Measurements from ENCODE around the gene CST9.

Gene CST9, protein sequence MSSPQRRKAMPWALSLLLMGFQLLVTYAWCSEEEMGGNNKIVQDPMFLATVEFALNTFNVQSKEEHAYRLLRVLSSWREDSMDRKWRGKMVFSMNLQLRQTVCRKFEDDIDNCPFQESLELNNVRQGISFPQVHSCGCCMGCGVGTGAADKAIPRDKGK

DNA sequence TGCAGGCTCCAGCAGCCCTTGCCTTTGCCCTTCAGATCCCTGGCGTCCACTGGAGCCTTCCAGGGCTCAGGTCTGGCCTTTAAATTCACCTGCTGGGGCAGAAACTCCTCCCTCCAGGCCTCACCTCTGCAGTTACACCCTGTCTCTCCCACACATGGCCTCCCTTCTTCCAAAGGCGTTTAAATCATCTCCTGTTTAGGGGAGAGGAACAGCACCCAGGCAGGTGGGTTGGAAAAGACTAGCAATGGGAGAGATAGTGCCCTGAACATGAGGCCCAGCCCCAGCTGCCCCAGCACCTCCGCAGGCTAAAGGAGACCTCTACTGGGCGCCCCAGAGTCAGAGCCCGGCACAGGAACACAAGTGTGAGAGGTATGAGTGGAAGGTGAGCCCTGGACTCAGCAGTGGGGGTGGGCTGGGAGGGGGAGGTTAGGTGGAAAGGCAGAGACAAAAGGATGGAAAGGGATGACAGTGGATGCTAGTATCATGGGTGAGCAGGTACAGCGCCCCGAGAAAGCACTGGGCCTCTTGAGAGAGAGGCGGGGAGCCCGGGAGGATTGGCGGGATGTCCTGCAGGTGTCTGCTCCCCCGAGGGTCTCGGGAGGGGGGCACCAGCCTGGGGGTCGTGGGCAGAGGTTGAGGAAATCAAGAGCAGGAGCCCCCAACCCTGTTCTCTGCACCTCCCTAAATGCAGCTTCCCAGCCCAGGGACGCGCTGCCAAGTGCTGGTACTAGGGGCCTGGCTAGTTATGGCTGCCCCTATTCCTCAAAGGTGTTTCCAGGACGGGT is at the start of gene CST9:
CST9 (minus strand) TSS at position 51 of the 785 bp plus-strand sequence. CDS start 53 bp downstream, outside the sequence.
- Histone ChIP-seq H3K27me3 (ENCODE audit: insufficient read depth, low read depth) (no peaks in the 10 kb centered on the region), H3K4me3 (IDR thresholded peaks at IDR 0.05; ENCODE audit: insufficient read depth, low read depth, low read length) (no peak within 1 kb of the TSS), H3K27ac (no peak within 1 kb of the TSS), H3K4me1 (ENCODE audit: low read depth, poor library complexity, severe bottlenecking) (no peaks in the 10 kb centered on the region), H4K20me1 (ENCODE audit: insufficient read depth) (no peaks in the 10 kb centered on the region), H3K9ac (no peak within 1 kb of the TSS), H3K4me2 (no peak within 1 kb of the TSS), H2AFZ (ENCODE audit: low read depth) (no peak within 1 kb of the TSS; the same call in 1 of the 2 replicates), H3K36me3 (ENCODE audit: insufficient read depth) (no peaks in the 10 kb centered on the region), H3K79me2 (ENCODE audit: insufficient read depth, low read depth) (no peaks in the 10 kb centered on the region)
- TF ChIP-seq, protein P1, sequence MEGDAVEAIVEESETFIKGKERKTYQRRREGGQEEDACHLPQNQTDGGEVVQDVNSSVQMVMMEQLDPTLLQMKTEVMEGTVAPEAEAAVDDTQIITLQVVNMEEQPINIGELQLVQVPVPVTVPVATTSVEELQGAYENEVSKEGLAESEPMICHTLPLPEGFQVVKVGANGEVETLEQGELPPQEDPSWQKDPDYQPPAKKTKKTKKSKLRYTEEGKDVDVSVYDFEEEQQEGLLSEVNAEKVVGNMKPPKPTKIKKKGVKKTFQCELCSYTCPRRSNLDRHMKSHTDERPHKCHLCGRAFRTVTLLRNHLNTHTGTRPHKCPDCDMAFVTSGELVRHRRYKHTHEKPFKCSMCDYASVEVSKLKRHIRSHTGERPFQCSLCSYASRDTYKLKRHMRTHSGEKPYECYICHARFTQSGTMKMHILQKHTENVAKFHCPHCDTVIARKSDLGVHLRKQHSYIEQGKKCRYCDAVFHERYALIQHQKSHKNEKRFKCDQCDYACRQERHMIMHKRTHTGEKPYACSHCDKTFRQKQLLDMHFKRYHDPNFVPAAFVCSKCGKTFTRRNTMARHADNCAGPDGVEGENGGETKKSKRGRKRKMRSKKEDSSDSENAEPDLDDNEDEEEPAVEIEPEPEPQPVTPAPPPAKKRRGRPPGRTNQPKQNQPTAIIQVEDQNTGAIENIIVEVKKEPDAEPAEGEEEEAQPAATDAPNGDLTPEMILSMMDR (conservative IDR thresholded peaks at IDR 0.05; ENCODE audit: low read depth, low read length): no peak

DNA sequence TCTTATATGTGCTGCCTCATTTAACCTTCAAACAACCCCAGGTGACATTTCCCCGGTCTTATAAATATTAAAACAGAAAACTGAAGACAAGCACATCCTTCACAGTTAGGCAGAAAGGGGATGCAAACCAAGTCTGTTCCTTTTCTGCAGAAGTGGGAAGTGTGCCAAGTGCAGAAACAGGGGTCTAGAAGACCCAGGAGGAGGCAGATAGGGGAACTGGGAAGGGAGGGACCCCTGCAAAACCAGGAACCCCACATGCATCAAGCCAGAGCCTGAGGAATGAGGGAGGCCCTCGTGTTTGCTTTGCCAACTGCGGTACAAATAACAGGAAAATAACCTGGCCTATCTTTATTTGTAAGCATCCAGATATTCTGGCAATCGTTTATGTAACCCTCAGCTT is 49.0 kb upstream of the CST9 start:
- H3K4me1 ChIP-seq (ENCODE audit: low read depth, poor library complexity, severe bottlenecking): no peaks in the 10 kb centered on the region
- H3K4me3 ChIP-seq (IDR thresholded peaks at IDR 0.05; ENCODE audit: insufficient read depth, low read depth, low read length): no peak overlapping the region
- no peak overlapping the region for H3K9ac ChIP-seq
- TF ChIP-seq, protein P1 (conservative IDR thresholded peaks at IDR 0.05; ENCODE audit: low read depth, low read length): no peak
- no peak overlapping the region for H3K4me2 ChIP-seq
- no peaks in the 10 kb centered on the region for H3K27me3 ChIP-seq (ENCODE audit: insufficient read depth, low read depth)
- no peak overlapping the region for H2AFZ ChIP-seq (ENCODE audit: low read depth)
- no peaks in the 10 kb centered on the region for H4K20me1 ChIP-seq (ENCODE audit: insufficient read depth)
- H3K36me3 ChIP-seq (ENCODE audit: insufficient read depth): no peaks in the 10 kb centered on the region
- H3K79me2 ChIP-seq (ENCODE audit: insufficient read depth, low read depth): no peaks in the 10 kb centered on the region
- H3K27ac ChIP-seq: no peak overlapping the region

DNA sequence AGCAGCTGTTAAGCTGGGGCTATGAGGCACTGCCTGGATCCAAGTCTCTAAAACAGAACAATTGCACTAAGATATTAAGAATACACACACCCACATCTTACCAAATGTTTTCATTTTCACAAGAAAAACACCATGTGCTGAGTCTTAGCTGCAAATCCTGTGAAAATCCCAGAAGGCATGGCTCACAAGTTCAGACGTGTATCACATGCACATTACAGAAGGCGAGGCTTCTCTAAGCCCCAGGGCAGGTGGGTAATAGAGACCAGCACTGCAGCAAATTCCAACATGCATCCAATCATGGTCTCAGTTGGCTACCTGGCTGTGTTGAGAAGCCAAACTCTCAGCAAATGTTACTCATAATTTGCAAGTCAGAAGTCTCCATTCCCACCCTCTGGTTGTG is 48.3 kb upstream of the CST9 start:
- Histone ChIP-seq H3K79me2 (ENCODE audit: insufficient read depth, low read depth) (no peaks in the 10 kb centered on the region), H3K9ac (no peak overlapping the region), H3K4me2 (no peak overlapping the region), H3K4me1 (ENCODE audit: low read depth, poor library complexity, severe bottlenecking) (no peaks in the 10 kb centered on the region), H3K36me3 (ENCODE audit: insufficient read depth) (no peaks in the 10 kb centered on the region), H2AFZ (ENCODE audit: low read depth) (no peak overlapping the region), H3K4me3 (IDR thresholded peaks at IDR 0.05; ENCODE audit: insufficient read depth, low read depth, low read length) (no peak overlapping the region), H3K27ac (no peak overlapping the region), H4K20me1 (ENCODE audit: insufficient read depth) (no peaks in the 10 kb centered on the region), H3K27me3 (ENCODE audit: insufficient read depth, low read depth) (no peaks in the 10 kb centered on the region)
- TF ChIP-seq, protein P1 (conservative IDR thresholded peaks at IDR 0.05; ENCODE audit: low read depth, low read length): no peak

DNA sequence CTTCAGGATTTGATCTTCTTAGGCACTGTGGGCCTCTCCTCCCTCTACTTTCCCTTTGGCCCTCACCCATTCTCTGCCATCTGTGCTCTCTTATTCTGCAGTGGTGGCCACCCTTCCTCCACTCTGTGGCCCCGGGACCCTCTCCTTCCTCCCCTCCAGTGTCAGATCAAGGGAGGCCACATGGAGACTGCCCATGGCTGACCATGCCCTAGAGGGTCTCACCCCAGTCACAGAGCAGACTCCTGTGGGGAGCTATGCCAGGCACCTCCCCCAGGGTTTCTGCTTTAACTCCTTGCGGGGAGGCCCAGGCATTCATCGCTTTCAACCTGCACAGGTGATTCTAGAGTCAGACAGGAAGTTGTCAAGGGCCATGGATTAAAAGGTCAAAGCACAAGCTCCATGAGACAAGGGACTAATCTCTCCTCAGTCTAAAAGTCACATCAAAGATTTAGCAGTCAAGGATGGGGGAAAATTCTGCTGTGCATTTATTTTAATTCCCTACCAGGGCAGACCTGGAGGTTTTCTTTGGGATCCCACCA is 47.8 kb upstream of the CST9 start:
- Histone ChIP-seq H3K4me2 (no peak overlapping the region), H3K79me2 (ENCODE audit: insufficient read depth, low read depth) (no peaks in the 10 kb centered on the region), H3K9ac (no peak overlapping the region), H4K20me1 (ENCODE audit: insufficient read depth) (no peaks in the 10 kb centered on the region), H2AFZ (ENCODE audit: low read depth) (no peak overlapping the region), H3K4me1 (ENCODE audit: low read depth, poor library complexity, severe bottlenecking) (no peaks in the 10 kb centered on the region), H3K27ac (no peak overlapping the region), H3K27me3 (ENCODE audit: insufficient read depth, low read depth) (no peaks in the 10 kb centered on the region), H3K4me3 (IDR thresholded peaks at IDR 0.05; ENCODE audit: insufficient read depth, low read depth, low read length) (no peak overlapping the region), H3K36me3 (ENCODE audit: insufficient read depth) (no peaks in the 10 kb centered on the region)
- TF ChIP-seq, protein P1 (conservative IDR thresholded peaks at IDR 0.05; ENCODE audit: low read depth, low read length): no peak

Measured in KMS-11 (cell line).